Sigmoid colon (tissue), 7 donors: ENCODE data around the gene JAG1. TPM values are rescaled to one million over a fixed set of nuclear protein-coding genes. Genes with fewer than 3 reads are reported as not detected.
A peak's percentile ranks its signal among the peaks of the same experiment; 100 is the strongest.

Experiments
- DNase-seq: peaks from one replicate; pipeline ENCODE4 v3.0.0-alpha.2; 2019
- H3K27ac ChIP-seq, 4 donors: fragments of 200-600 bp; sonication (generic); one replicate each; pipeline ENCODE4 v1.5.1; 2016 to 2019; ENCODE audit warnings: mild to moderate bottlenecking in 1 of 4
- H3K27me3 ChIP-seq, 3 donors: fragments of 200-600 bp; sonication (generic); one replicate each; pipeline ENCODE4 v1.5.1; 2019; ENCODE audit warnings: mild to moderate bottlenecking in 1 of 3
- H3K36me3 ChIP-seq, 4 donors: fragments of 200-600 bp; sonication (generic); one replicate each; pipeline ENCODE4 v1.5.1; 2016 to 2019
- H3K4me1 ChIP-seq, 4 donors: fragments of 200-600 bp; sonication (generic); one replicate each; pipeline ENCODE4 v1.5.1; 2017 to 2019
- H3K4me3 ChIP-seq, 4 donors: fragments of 200-600 bp; sonication (generic); one replicate each; pipeline ENCODE4 v1.5.1; 2017 to 2019; ENCODE audit warnings: mild to moderate bottlenecking in 2 of 4, moderate library complexity in 1 of 4
- H3K9me3 ChIP-seq, 4 donors: fragments of 200-600 bp in 3 of 4; sonication (generic) in 3 of 4; one replicate each; pipeline versions ENCODE4 v1.5.1 to v1.6.1; 2013 to 2019
- EP300 ChIP-seq, 4 donors: sonication (generic); formaldehyde crosslinking; IDR thresholded peaks; one replicate each; pipeline ENCODE4 v1.6.1; 2017; ENCODE audit warnings: antibody characterized with exemption in 4 of 4
- POLR2A ChIP-seq, 2 donors: fragments of 450-650 bp; IDR thresholded peaks; one replicate each; pipeline ENCODE4 v1.6.1; 2016; ENCODE audit warnings: antibody characterized with exemption in 2 of 2, mild to moderate bottlenecking in 2 of 2, moderate library complexity in 2 of 2
- POLR2AphosphoS5 ChIP-seq, 4 donors: sonication (generic); formaldehyde crosslinking; IDR thresholded peaks; one replicate each; pipeline ENCODE4 v1.6.1; 2017; ENCODE audit warnings: antibody characterized with exemption in 4 of 4
- WGBS, 2 donors: extraction: QIAGEN DNeasy Blood & Tissue Kit; methylation state at CpG; one replicate each; pipeline ENCODE4 v1.1.7; 2013; 5-methylcytosine and 5-hydroxymethylcytosine counted together
- intact Hi-C: fragments of 100-400 bp; cut with DNase I; formaldehyde crosslinking; loops from one replicate; pipeline ENCODE4 v1.15.1; 2023
- polyA plus RNA-seq, 3 donors: library from polyadenylated mRNA; stranded (reverse); fragments of 200-250 nt; gene quantifications; one replicate each; pipeline ENCODE4 v1.2.3, GENCODE V29; 2013
- total RNA-seq, 4 donors: library from RNA; depleted of rRNA; stranded (reverse); fragments of >200 nt; gene quantifications; one replicate each; pipeline ENCODE4 v1.1.0, GENCODE V29; 2016
- TF ChIP-seq, protein P1 (sequence below), 4 experiments: fragments of 450-650 bp in 3 of 4; fragments of 200-600 bp in 1 of 4; IDR thresholded peaks; one replicate each; pipeline ENCODE4 v1.5.1; 2016 to 2019; ENCODE audit warnings: antibody characterized with exemption in 4 of 4, mild to moderate bottlenecking in 3 of 4, moderate library complexity in 2 of 4
- donor health status: healthy with polysubstance abuse.
- donor health status: Bipolar disorder and iron deficiency.
- donor health status: healthy.

The JAG1 gene
- total and polyA plus RNA-seq, 7 donors: 3.9 to 76.4 (median 32.4) TPM

DNA sequence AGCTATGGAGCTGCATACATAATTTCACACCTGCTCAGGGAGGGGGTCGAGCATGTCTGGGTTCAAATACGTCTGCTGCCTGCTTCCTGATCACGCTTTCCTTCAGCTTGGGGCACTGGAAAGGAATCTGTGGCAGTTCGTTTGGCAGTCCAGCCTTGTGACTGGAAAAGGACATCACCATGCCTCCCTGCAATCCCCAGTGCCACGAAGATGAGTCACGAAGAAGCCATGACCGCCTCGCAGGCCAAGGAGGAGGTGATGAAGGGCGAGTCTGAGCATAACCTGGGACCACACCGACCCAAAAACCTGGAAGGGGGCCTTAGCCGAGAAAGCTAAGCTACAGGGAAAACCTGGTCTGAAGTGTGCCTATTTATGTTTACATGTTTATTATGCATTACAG, 13.1 kb downstream of the JAG1 start:
- WGBS, 2 donors: 79 to 84% methylated on average over 11 of the region's 11 CpGs
- Histone ChIP-seq H3K27me3 (no peaks in the 10 kb centered on the region), H3K4me3 (no peak overlapping the region), H3K9me3 (no peaks in the 10 kb centered on the region), H3K4me1 (peaks cover 0 to 91% (median 70%) of the 10 kb centered on the region in 4 donors), H3K27ac (peak overlapping the region in 3 of 4 donors; percentile 74 to 87 (median 83)), H3K36me3 (peaks cover 7 to 63% (median 18%) of the 10 kb centered on the region in 4 donors)
- peak; percentile 79 for DNase-seq
- peak in 1 of 4 donors; percentile 8 for TF ChIP-seq POLR2AphosphoS5 (IDR thresholded peaks at IDR 0.05)
- no peak for TF ChIP-seq EP300 (IDR thresholded peaks at IDR 0.05)
- intact Hi-C loops: no loop called here

DNA sequence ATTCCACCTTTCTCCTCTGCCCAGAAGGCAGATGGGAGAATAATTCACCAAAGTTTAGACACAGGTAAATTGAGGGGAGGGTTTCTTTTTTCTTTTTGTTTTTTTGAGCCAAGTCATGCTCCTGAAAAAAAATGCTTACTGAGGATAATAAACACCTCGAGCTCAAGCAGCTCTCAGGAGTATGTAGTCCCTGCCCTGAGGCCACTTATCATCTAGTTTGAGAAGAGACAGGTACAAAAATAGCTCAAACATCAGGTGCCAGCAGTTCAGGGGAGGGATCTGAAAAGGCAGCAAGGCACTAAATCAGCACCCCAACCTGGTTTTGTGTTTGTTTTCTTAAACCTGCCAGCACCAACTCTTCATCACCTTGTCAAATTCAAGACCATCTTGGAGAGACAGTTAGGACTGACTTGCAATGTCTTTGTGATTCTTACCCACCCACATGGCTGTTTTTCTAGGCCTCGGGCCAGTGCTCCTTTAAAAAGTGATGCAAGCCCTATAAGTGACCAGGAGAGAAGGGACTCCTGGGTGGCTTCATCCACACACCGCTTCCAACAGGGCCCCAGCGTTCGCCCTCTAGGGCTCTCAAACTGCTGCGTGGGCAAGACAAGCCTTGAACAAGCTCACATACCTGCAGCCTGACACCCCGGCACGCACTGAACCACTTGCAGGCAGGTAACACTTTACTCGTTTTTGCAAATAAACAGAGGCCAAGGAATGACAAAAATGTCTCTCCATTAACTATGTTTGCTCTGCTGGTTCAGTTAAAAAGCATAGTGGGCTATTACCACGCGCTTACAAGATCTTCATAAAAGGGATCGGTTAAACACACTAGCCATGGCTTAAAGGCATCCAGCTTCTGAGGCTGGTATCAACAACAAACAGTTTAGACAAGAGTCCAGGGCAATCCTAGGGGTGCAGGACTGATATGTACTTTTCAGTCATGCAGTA, 13.9 kb downstream of the JAG1 start:
- WGBS, 2 donors: 86 to 88% methylated on average over 12 of the region's 12 CpGs
- H3K9me3 ChIP-seq: no peaks in the 10 kb centered on the region
- peaks cover 7 to 70% (median 18%) of the 10 kb centered on the region in 4 donors for H3K36me3 ChIP-seq
- H3K27ac ChIP-seq: peak overlapping the region in 3 of 4 donors; percentile 74 to 87 (median 83)
- H3K4me1 ChIP-seq: peaks cover 0 to 91% (median 70%) of the 10 kb centered on the region in 4 donors
- peak; percentile 57 for DNase-seq
- no peak for TF ChIP-seq POLR2A (IDR thresholded peaks at IDR 0.05)
- no peak for TF ChIP-seq POLR2AphosphoS5 (IDR thresholded peaks at IDR 0.05)
- TF ChIP-seq, protein P1, sequence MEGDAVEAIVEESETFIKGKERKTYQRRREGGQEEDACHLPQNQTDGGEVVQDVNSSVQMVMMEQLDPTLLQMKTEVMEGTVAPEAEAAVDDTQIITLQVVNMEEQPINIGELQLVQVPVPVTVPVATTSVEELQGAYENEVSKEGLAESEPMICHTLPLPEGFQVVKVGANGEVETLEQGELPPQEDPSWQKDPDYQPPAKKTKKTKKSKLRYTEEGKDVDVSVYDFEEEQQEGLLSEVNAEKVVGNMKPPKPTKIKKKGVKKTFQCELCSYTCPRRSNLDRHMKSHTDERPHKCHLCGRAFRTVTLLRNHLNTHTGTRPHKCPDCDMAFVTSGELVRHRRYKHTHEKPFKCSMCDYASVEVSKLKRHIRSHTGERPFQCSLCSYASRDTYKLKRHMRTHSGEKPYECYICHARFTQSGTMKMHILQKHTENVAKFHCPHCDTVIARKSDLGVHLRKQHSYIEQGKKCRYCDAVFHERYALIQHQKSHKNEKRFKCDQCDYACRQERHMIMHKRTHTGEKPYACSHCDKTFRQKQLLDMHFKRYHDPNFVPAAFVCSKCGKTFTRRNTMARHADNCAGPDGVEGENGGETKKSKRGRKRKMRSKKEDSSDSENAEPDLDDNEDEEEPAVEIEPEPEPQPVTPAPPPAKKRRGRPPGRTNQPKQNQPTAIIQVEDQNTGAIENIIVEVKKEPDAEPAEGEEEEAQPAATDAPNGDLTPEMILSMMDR (IDR thresholded peaks at IDR 0.05): no peak
- TF ChIP-seq EP300 (IDR thresholded peaks at IDR 0.05): no peak
- no peaks in the 10 kb centered on the region for H3K27me3 ChIP-seq
- no peak overlapping the region for H3K4me3 ChIP-seq
- intact Hi-C loops: no loop called here

DNA sequence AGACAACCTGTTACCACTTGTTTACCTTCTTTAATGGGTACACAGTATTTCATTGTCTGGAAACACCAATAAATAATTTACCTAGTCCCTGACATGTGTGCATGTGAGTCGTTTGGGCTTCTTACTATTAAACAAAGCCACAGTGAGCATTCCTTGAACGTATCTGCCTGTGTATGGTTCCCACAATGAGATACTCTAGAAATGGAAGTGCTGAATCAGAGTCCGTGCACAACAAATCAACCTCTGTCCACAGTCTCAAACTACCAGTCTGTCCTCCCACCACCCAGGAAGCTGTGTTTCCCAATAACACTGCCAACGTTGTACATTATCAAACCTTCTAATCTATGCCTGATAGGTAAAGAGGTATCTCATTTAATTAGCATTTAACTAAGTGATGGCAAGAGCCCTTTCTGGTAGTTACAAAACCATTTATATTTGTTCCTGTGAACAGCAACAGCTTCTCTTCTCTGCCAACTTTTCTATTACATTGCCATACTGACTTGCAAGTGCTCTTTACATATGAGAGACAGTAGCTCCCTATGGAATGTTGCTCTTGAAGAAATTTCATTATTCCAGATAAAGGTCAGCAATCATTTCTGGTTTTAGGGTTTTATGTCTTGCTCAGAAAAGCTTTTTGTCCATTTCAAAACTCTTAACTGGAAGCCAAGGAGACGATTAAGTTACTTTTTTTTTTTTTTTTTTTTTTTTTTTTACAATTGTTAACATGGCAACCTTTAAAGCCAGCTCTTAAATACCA, 14.7 kb downstream of the JAG1 start:
- intact Hi-C loops: no loop called here

DNA sequence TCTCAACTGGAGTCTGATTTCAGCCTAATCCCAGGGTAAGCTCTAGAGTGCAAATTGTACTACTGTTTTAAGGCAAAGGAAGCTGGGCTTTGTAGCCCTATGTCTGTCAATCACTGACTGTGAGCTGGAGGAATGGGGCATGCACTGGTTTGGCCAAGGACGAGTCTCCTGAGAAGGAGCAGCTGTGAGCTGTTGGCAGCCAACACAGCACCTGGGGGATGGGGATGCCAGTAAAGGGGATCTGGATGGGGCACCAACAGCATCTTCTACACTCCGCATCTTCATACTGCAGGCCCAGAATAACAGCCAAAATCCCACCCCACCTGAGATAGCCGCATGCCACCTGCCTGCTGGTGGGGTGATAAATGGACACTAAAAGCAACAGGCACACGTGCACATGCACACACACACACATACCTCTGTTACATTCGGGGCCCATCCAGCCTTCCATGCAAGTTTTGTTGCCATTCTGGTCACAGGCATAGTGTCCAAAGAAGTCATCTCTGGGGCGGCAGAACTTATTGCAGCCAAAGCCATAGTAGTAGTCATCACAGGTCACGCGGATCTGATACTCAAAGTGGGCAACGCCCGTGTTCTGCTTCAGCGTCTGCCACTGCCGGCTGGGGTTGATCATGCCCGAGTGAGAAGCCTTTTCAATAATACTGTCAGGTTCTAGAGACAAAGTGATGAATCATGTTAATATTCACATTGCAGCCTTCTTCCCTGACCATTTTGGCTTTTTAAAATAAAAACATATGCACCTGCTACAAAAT, 15.6 kb downstream of the JAG1 start:
- WGBS, 2 donors: 88 to 89% methylated on average over 13 of the region's 13 CpGs
- DNase-seq: peak; percentile 62
- Histone ChIP-seq H3K27ac (peak overlapping the region in 3 of 4 donors; percentile 40 to 87 (median 83)), H3K36me3 (peaks cover 2 to 66% (median 14%) of the 10 kb centered on the region in 4 donors), H3K9me3 (no peaks in the 10 kb centered on the region), H3K4me1 (peaks cover 0 to 93% (median 78%) of the 10 kb centered on the region in 4 donors), H3K27me3 (no peaks in the 10 kb centered on the region), H3K4me3 (no peak overlapping the region)
- TF ChIP-seq, protein P1 (IDR thresholded peaks at IDR 0.05): no peak
- TF ChIP-seq EP300 (IDR thresholded peaks at IDR 0.05): no peak
- TF ChIP-seq POLR2A (IDR thresholded peaks at IDR 0.05): no peak
- no peak for TF ChIP-seq POLR2AphosphoS5 (IDR thresholded peaks at IDR 0.05)
- intact Hi-C loops: no loop called here

More for the DNA sequence above, 14.7 kb downstream of the JAG1 start:
- H3K4me1 ChIP-seq: peaks cover 0 to 92% (median 72%) of the 10 kb centered on the region in 4 donors
- H3K4me3 ChIP-seq: no peak overlapping the region
- 45 to 63% methylated on average over 5 of the region's 5 CpGs for WGBS, 2 donors
- no peaks in the 10 kb centered on the region for H3K27me3 ChIP-seq
- H3K9me3 ChIP-seq: no peaks in the 10 kb centered on the region
- DNase-seq: no peak
- peaks cover 7 to 74% (median 18%) of the 10 kb centered on the region in 4 donors for H3K36me3 ChIP-seq
- TF ChIP-seq POLR2A (IDR thresholded peaks at IDR 0.05) (no peak), EP300 (IDR thresholded peaks at IDR 0.05) (no peak), POLR2AphosphoS5 (IDR thresholded peaks at IDR 0.05) (no peak)
- TF ChIP-seq, protein P1 (IDR thresholded peaks at IDR 0.05): no peak
- peak overlapping the region in 3 of 4 donors; percentile 40 to 87 (median 83) for H3K27ac ChIP-seq
